GM12873 (cell line): ENCODE results near the gene ADAM12.

Experiments used
- CTCF ChIP-seq: IDR thresholded peaks from 2 replicates; pipeline ENCODE4 v1.5.1; 2012; ENCODE audit warnings: low read depth, mild to moderate bottlenecking, moderate library complexity, low read length, control low read depth; ENCODE audit not compliant: insufficient read depth; ENCODE audit errors: missing control alignments

Gene ADAM12

GRCh38 chr10:126066456-126066855, 321.8 kb downstream of the ADAM12 start:
- no peak for TF ChIP-seq CTCF

- no peak for TF ChIP-seq CTCF
Observed at GRCh38 chr10:126065751-126066377, 322.4 kb downstream of the ADAM12 start.

GRCh38 chr10:126064512-126064911, 323.8 kb downstream of the ADAM12 start:
- no peak for TF ChIP-seq CTCF

GRCh38 chr10:126063353-126063791, 324.9 kb downstream of the ADAM12 start:
- TF ChIP-seq CTCF: no peak

- no peak for TF ChIP-seq CTCF
Observed at GRCh38 chr10:126062131-126063032, 325.9 kb downstream of the ADAM12 start.

GRCh38 chr10:126061526-126061925, 326.8 kb downstream of the ADAM12 start:
- no peak for TF ChIP-seq CTCF

GRCh38 chr10:126060261-126060931, 327.9 kb downstream of the ADAM12 start:
- TF ChIP-seq CTCF: no peak
